GM12872 (cell line): ENCODE results near the gene PXK.

Experiments
- CTCF ChIP-seq: IDR thresholded peaks from 3 replicates; pipeline ENCODE4 v1.5.1; 2011; ENCODE audit warnings: low read depth, mild to moderate bottlenecking, low read length, moderate library complexity; ENCODE audit not compliant: insufficient read depth

Gene PXK

GRCh38 chr3:58470363-58471024 is 137.8 kb downstream of the PXK start:
- no peak for TF ChIP-seq CTCF

GRCh38 chr3:58471025-58471887 is 138.6 kb downstream of the PXK start:
- TF ChIP-seq CTCF, result no peak

GRCh38 chr3:58473275-58473674 is 140.6 kb downstream of the PXK start:
- TF ChIP-seq CTCF, result no peak

- no peak for TF ChIP-seq CTCF
Measured at GRCh38 chr3:58474348-58474911, 141.7 kb downstream of the PXK start.

- no peak for TF ChIP-seq CTCF
Measured at GRCh38 chr3:58474967-58475578, 142.4 kb downstream of the PXK start.
